ENCODE data around the gene SLC25A22. TPM values are rescaled to one million over a fixed set of nuclear protein-coding genes. Genes with fewer than 3 reads are reported as not detected.
A peak's percentile ranks its signal among the peaks of the same experiment; 100 is the strongest.

SLC25A22 gene
- total RNA-seq, 1 experiment from 2014 or later = 32.7 TPM

DNA sequence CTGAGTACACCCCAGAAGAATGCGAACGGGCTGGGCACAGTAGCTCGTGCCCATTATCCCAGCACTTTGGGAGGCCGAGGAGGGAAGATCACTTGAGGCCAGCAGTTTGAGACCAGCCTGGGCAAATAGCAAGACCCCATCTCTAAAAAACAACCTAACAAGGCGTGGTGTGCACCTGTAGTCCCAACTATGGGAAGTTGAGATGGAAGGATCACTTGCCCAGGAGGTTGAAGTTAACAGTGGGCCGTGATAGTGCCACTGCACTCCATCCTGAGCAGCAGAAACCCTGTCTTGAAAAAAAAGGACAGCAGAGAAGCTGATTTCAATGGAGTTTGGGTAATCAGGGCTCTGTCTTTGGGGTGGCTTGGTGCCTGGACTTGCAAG lies 15.0 kb upstream of the SLC25A22 start:
- Histone ChIP-seq H3K27me3 (ENCODE audit: low read length) (no peaks in the 10 kb centered on the region), H3K36me3 (ENCODE audit: low read depth, low read length) (peaks cover 33% of the 10 kb centered on the region), H3K4me3 (ENCODE audit: low read length) (no peak overlapping the region), H3K4me2 (ENCODE audit: low read length) (no peak overlapping the region), H3F3A (ENCODE audit: low read length, unreplicated experiment) (peaks cover 5% of the 10 kb centered on the region), H3K4me1 (ENCODE audit: insufficient read depth, low read length) (peaks cover 20% of the 10 kb centered on the region), H4K20me1 (ENCODE audit: low read length) (peaks cover 34% of the 10 kb centered on the region), H3K79me2 (ENCODE audit: low read length) (peaks cover 43% of the 10 kb centered on the region), H3K9ac (ENCODE audit: low read length) (no peak overlapping the region), H2AFZ (ENCODE audit: low read length) (no peak overlapping the region), H3K27ac (ENCODE audit: low read length) (no peak overlapping the region), H3K9me3 (ENCODE audit: low read length) (no peaks in the 10 kb centered on the region), H3K9me2 (replicated peaks; ENCODE audit: low read length) (no peaks in the 10 kb centered on the region)
- intact Hi-C loops (cut with micrococcal nuclease) = no loop called here
- no peak for ATAC-seq
- POLR2A ChIA-PET (ENCODE audit: unreplicated experiment) = no interaction called here
- CTCF ChIA-PET = no interaction called here
- DNase-seq = no peak
- no TSS peak for BruUV-seq (replicated peaks)
- TF ChIP-seq EZH2phosphoT487 (IDR thresholded peaks at IDR 0.05; ENCODE audit: borderline replicate concordance, low read length) (no peak), EZH2 (IDR thresholded peaks at IDR 0.05; ENCODE audit: low read length, unreplicated experiment) (no peak)
- TF ChIP-seq, protein P1, sequence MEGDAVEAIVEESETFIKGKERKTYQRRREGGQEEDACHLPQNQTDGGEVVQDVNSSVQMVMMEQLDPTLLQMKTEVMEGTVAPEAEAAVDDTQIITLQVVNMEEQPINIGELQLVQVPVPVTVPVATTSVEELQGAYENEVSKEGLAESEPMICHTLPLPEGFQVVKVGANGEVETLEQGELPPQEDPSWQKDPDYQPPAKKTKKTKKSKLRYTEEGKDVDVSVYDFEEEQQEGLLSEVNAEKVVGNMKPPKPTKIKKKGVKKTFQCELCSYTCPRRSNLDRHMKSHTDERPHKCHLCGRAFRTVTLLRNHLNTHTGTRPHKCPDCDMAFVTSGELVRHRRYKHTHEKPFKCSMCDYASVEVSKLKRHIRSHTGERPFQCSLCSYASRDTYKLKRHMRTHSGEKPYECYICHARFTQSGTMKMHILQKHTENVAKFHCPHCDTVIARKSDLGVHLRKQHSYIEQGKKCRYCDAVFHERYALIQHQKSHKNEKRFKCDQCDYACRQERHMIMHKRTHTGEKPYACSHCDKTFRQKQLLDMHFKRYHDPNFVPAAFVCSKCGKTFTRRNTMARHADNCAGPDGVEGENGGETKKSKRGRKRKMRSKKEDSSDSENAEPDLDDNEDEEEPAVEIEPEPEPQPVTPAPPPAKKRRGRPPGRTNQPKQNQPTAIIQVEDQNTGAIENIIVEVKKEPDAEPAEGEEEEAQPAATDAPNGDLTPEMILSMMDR (conservative IDR thresholded peaks at IDR 0.05; ENCODE audit: low read depth, low read length) = no peak

DNA sequence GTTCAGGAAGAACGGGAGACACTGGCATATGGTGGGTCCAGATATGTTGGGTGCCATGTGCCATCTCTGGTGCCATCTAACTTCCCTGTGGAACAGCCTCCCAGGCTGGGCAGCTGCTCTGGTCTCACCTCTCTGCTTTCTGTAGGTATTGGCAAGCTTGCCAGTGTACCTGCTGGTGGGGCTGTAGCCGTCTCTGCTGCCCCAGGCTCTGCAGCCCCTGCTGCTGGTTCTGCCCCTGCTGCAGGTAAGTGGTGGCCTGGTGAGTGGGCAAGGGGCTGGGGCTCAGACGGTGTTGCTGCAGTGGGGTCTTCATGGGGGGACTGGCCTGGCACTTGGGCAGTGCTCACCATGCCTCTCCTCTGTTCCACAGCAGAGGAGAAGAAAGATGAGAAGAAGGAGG lies 14.3 kb upstream of the SLC25A22 start:
- TF ChIP-seq, protein P1 (conservative IDR thresholded peaks at IDR 0.05; ENCODE audit: low read depth, low read length) = no peak
- TF ChIP-seq EZH2 (IDR thresholded peaks at IDR 0.05; ENCODE audit: low read length, unreplicated experiment) = no peak
- TF ChIP-seq EZH2phosphoT487 (IDR thresholded peaks at IDR 0.05; ENCODE audit: borderline replicate concordance, low read length) = no peak
- POLR2A ChIA-PET (ENCODE audit: unreplicated experiment) = no interaction called here
- no peak overlapping the region for H3K27ac ChIP-seq (ENCODE audit: low read length)
- ATAC-seq (no peak), DNase-seq (no peak)
- no peak overlapping the region for H3K9ac ChIP-seq (ENCODE audit: low read length)
- no peak overlapping the region for H2AFZ ChIP-seq (ENCODE audit: low read length)
- H3K4me1 ChIP-seq (ENCODE audit: insufficient read depth, low read length) = peaks cover 20% of the 10 kb centered on the region
- peaks cover 34% of the 10 kb centered on the region for H4K20me1 ChIP-seq (ENCODE audit: low read length)
- peak overlapping the region; percentile 93; the same call in 1 of the 2 replicates for H3K4me3 ChIP-seq (ENCODE audit: low read length)
- peaks cover 33% of the 10 kb centered on the region for H3K36me3 ChIP-seq (ENCODE audit: low read depth, low read length)
- intact Hi-C loops (cut with micrococcal nuclease) = no loop called here
- peak overlapping the region; percentile 99; the same call in 1 of the 2 replicates for H3K4me2 ChIP-seq (ENCODE audit: low read length)
- H3K79me2 ChIP-seq (ENCODE audit: low read length) = peaks cover 50% of the 10 kb centered on the region
- H3K9me2 ChIP-seq (replicated peaks; ENCODE audit: low read length) = no peaks in the 10 kb centered on the region
- no peaks in the 10 kb centered on the region for H3K9me3 ChIP-seq (ENCODE audit: low read length)
- no peaks in the 10 kb centered on the region for H3K27me3 ChIP-seq (ENCODE audit: low read length)
- peaks cover 5% of the 10 kb centered on the region for H3F3A ChIP-seq (ENCODE audit: low read length, unreplicated experiment)
- BruUV-seq (replicated peaks) = no TSS peak
- CTCF ChIA-PET = interaction anchor here (0.6 kb wide), 1 partner anchor 109 kb away, joined by 3 read pairs; no protein-coding TSS in a partner anchor

DNA sequence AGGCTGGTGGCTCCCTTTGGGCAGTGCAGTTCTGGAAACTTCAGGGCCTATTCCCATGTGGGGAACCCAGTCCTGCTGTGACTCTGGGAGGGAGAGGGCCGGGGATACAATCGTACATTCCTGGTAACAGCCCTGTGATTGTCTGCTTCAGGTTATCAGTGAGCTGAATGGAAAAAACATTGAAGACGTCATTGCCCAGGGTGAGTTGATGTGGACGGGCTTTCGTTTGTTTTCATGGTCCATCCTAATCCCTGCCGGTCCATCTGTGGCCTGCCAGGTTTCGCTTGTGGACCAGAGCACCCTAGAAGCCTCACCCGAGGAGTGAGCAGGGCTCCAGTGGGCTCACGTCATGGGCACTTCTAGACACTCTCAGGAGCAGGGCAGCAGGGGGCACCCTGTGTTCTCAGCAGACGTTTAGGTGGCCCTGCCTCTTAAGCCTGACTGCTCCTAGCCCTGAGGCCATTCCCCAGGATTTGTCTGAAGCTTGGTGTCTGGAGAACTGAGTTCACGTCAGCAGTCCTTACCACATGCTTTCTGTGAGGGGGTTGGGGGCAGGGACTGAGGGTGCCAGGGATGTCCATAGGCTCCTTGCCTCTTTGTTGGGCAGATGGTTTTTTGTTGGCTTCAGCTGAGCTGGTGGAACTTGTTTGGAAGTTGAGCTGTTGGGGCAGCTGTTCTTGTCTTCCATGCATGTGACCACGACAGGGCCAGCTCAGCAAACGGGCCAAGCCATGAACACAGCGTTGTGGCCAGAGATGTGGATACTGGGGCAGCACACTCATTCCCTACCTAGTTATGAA lies 13.6 kb upstream of the SLC25A22 start:
- DNase-seq (no peak), ATAC-seq (no peak)
- intact Hi-C loops (cut with micrococcal nuclease) = no loop called here
- Histone ChIP-seq H2AFZ (ENCODE audit: low read length) (no peak overlapping the region), H3K27ac (ENCODE audit: low read length) (no peak overlapping the region), H3F3A (ENCODE audit: low read length, unreplicated experiment) (peaks cover 5% of the 10 kb centered on the region), H3K9ac (ENCODE audit: low read length) (peak overlapping the region; percentile 95; the same call in 1 of the 2 replicates), H3K27me3 (ENCODE audit: low read length) (no peaks in the 10 kb centered on the region), H3K36me3 (ENCODE audit: low read depth, low read length) (peaks cover 33% of the 10 kb centered on the region), H3K79me2 (ENCODE audit: low read length) (peaks cover 50% of the 10 kb centered on the region), H3K4me3 (ENCODE audit: low read length) (peak overlapping the region; percentile 93), H3K4me2 (ENCODE audit: low read length) (peak overlapping the region; percentile 99), H4K20me1 (ENCODE audit: low read length) (peaks cover 34% of the 10 kb centered on the region), H3K9me3 (ENCODE audit: low read length) (no peaks in the 10 kb centered on the region), H3K4me1 (ENCODE audit: insufficient read depth, low read length) (peaks cover 20% of the 10 kb centered on the region), H3K9me2 (replicated peaks; ENCODE audit: low read length) (no peaks in the 10 kb centered on the region)
- POLR2A ChIA-PET (ENCODE audit: unreplicated experiment) = no interaction called here
- no TSS peak for BruUV-seq (replicated peaks)
- TF ChIP-seq, protein P1 (conservative IDR thresholded peaks at IDR 0.05; ENCODE audit: low read depth, low read length) = peak; percentile 28; the same call in 1 of the 2 replicates
- no peak for TF ChIP-seq EZH2 (IDR thresholded peaks at IDR 0.05; ENCODE audit: low read length, unreplicated experiment)
- CTCF ChIA-PET = interaction anchor here (0.6 kb wide), 2 partner anchors 23 to 109 kb away, joined by 3 to 10 read pairs; no protein-coding TSS in a partner anchor

Data from PC-3 (cell line).